Natural killer cell (primary cell): ENCODE results near the gene PIP5K1B. TPM values are rescaled to one million over a fixed set of nuclear protein-coding genes. Genes with fewer than 3 reads are reported as not detected.

Source experiments
- ATAC-seq, 3 donors: fragments of 150-1000 bp in 2 of 3; fragments of 200-7000 bp in 1 of 3; cut with Tn5 transposase; 1 replicate in 1 of 3; 2 replicates in 2 of 3; pipeline ENCODE4 v1.10.0; 2021; ENCODE audit warnings: mild to moderate bottlenecking in 2 of 3, moderate library complexity in 2 of 3
- DNase-seq, 2 donors: peaks; one replicate each; pipeline versions ENCODE4 v3.0.0 to v3.0.0-alpha.2; 2013 to 2021; ENCODE audit warnings: mixed read lengths in 1 of 2
- H3K27ac ChIP-seq: one replicate; pipeline ENCODE4 v1.5.1; 2013; ENCODE audit warnings: mild to moderate bottlenecking, low read length
- H3K27me3 ChIP-seq: one replicate; pipeline ENCODE4 v1.6.1; 2013; ENCODE audit warnings: low read length; ENCODE audit not compliant: control insufficient read depth, insufficient read depth
- H3K36me3 ChIP-seq: one replicate; pipeline ENCODE4 v1.6.1; 2013; ENCODE audit warnings: low read length; ENCODE audit not compliant: control insufficient read depth, insufficient read depth
- H3K4me1 ChIP-seq: one replicate; pipeline ENCODE4 v1.6.1; 2013; ENCODE audit warnings: low read length; ENCODE audit not compliant: control insufficient read depth, insufficient read depth
- H3K4me3 ChIP-seq: one replicate; pipeline ENCODE4 v1.5.1; 2013; ENCODE audit warnings: low read length
- H3K9me3 ChIP-seq: one replicate; pipeline ENCODE4 v1.6.1; 2013; ENCODE audit warnings: low read length; ENCODE audit not compliant: control insufficient read depth, insufficient read depth
- H3K27ac Mint-ChIP-seq, 2 donors: one replicate each; pipeline ENCODE4 v1.8.0; 2022; ENCODE audit warnings: mild to moderate bottlenecking in 2 of 2, mixed read lengths in 2 of 2, moderate library complexity in 1 of 2
- H3K27me3 Mint-ChIP-seq, 2 donors: one replicate each; pipeline ENCODE4 v1.8.0; 2022; ENCODE audit warnings: low read depth in 2 of 2, mixed read lengths in 2 of 2
- H3K36me3 Mint-ChIP-seq: one replicate; pipeline ENCODE4 v1.8.0; 2022; ENCODE audit warnings: mixed read lengths
- H3K4me1 Mint-ChIP-seq, 2 donors: one replicate each; pipeline ENCODE4 v1.8.0; 2022; ENCODE audit warnings: mixed read lengths in 2 of 2
- H3K4me3 Mint-ChIP-seq: one replicate; pipeline ENCODE4 v1.8.0; 2022; ENCODE audit warnings: mild to moderate bottlenecking, moderate library complexity, mixed read lengths
- H3K9me3 Mint-ChIP-seq, 2 donors: one replicate each; pipeline ENCODE4 v1.8.0; 2022; ENCODE audit warnings: mixed read lengths in 2 of 2
- WGBS: methylation state at CpG from one replicate; pipeline ENCODE4 v1.1.7; 2013; ENCODE audit warnings: missing lambda C conversion rate; ENCODE audit not compliant: insufficient coverage; 5-methylcytosine and 5-hydroxymethylcytosine counted together
- intact Hi-C: fragments of 100-400 bp; cut with micrococcal nuclease; formaldehyde crosslinking; loops from one replicate; pipeline ENCODE4 v1.14.2; 2022
- total RNA-seq, 4 donors: library from RNA; stranded (reverse); fragments of 120-200 nt in 1 of 4; gene quantifications; one replicate each; pipeline versions ENCODE4 v1.2.3 to v1.2.4, GENCODE V29; 2013 to 2022
- TF ChIP-seq, protein P1 (sequence below): fragments of 200-600 bp; IDR thresholded peaks from one replicate; pipeline ENCODE4 v1.8.0; 2022; ENCODE audit warnings: antibody characterized with exemption

The PIP5K1B gene
- total RNA-seq, 3 donors from 2014 or later (not counting 1 experiment from before 2014, with no cell fraction given) = 0.73 to 3.4 (median 1.3) TPM

DNA sequence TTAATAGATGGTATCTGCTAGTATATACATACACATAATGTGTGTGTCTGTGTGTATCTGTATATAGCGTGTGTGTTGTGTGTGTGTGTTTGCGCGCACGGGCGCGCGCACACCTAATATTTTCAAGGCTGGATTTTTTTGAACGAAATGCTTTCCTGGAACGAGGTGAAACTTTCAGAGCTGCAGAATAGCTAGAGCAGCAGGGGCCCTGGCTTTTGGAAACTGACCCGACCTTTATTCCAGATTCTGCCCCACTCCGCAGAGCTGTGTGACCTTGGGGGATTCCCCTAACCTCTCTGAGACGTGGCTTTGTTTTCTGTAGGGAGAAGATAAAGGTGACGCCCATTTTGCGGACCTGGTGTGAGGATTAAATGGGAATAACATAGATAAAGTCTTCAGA is 331.3 kb downstream of the PIP5K1B start:
- Mint-ChIP-seq H3K4me3 (peak overlapping the region; percentile 98), H3K9me3 (no peaks in the 10 kb centered on the region), H3K4me1 (peaks cover 10 to 20% of the 10 kb centered on the region in 2 donors), H3K36me3 (no peaks in the 10 kb centered on the region), H3K27me3 (no peaks in the 10 kb centered on the region), H3K27ac (peak overlapping the region; percentile 92 to 93)
- ATAC-seq = peak; percentile 38 to 41 (median 40)
- TF ChIP-seq, protein P1, sequence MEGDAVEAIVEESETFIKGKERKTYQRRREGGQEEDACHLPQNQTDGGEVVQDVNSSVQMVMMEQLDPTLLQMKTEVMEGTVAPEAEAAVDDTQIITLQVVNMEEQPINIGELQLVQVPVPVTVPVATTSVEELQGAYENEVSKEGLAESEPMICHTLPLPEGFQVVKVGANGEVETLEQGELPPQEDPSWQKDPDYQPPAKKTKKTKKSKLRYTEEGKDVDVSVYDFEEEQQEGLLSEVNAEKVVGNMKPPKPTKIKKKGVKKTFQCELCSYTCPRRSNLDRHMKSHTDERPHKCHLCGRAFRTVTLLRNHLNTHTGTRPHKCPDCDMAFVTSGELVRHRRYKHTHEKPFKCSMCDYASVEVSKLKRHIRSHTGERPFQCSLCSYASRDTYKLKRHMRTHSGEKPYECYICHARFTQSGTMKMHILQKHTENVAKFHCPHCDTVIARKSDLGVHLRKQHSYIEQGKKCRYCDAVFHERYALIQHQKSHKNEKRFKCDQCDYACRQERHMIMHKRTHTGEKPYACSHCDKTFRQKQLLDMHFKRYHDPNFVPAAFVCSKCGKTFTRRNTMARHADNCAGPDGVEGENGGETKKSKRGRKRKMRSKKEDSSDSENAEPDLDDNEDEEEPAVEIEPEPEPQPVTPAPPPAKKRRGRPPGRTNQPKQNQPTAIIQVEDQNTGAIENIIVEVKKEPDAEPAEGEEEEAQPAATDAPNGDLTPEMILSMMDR = no peak
- peak in 1 of 2 donors; percentile 65 for DNase-seq
- intact Hi-C loops = loop anchor here (5.0 to 10.0 kb wide), 3 partner anchors 156 to 721 kb away; a partner anchor contains a TSS
- WGBS = 5% methylated on average over 14 of the region's 14 CpGs
- Histone ChIP-seq H3K4me3 (peak overlapping the region; percentile 78), H3K27me3 (no peaks in the 10 kb centered on the region), H3K9me3 (no peaks in the 10 kb centered on the region), H3K36me3 (no peaks in the 10 kb centered on the region), H3K4me1 (peaks cover 14% of the 10 kb centered on the region), H3K27ac (peak overlapping the region; percentile 34)

GRCh38 chr9:69036799-69037198 is 331.8 kb downstream of the PIP5K1B start:
- H3K27ac ChIP-seq = peak overlapping the region; percentile 34
- H3K4me3 ChIP-seq = no peak overlapping the region
- Mint-ChIP-seq H3K36me3 (no peaks in the 10 kb centered on the region), H3K27ac (peak overlapping the region; percentile 92 to 93), H3K9me3 (no peaks in the 10 kb centered on the region), H3K27me3 (no peaks in the 10 kb centered on the region), H3K4me1 (peaks cover 10 to 20% of the 10 kb centered on the region in 2 donors), H3K4me3 (peak overlapping the region; percentile 98)
- no peaks in the 10 kb centered on the region for H3K9me3 ChIP-seq
- peaks cover 14% of the 10 kb centered on the region for H3K4me1 ChIP-seq
- no peaks in the 10 kb centered on the region for H3K36me3 ChIP-seq
- TF ChIP-seq, protein P1 = no peak
- intact Hi-C loops = loop anchor here (5.0 to 10.0 kb wide), 3 partner anchors 156 to 721 kb away; a partner anchor contains a TSS
- no peaks in the 10 kb centered on the region for H3K27me3 ChIP-seq
- ATAC-seq (no peak), DNase-seq (no peak)
- 77% methylated on average over 8 of the region's 10 CpGs for WGBS

DNA sequence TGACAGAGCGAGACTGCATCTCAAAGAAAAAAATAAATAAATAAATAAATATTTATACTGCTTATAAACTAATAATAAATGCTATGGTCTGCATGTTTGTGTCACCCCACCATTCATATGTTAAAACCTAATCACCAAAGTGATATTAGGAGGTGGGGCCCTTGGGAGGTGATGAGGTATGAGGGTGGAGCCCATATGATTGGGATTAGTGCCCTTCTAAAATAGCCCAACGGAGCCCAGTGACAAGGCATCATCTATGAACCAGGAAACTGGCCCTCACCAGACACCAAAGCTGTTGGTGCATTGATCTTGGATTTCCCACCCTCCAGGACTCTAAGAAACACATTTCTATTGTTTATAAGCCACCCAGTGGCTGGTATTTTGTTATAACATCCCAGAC is 335.6 kb downstream of the PIP5K1B start:
- 100% methylated on average over 1 of the region's 2 CpGs for WGBS
- no peaks in the 10 kb centered on the region for H3K27me3 Mint-ChIP-seq
- no peaks in the 10 kb centered on the region for H3K9me3 Mint-ChIP-seq
- TF ChIP-seq, protein P1 = no peak
- Histone ChIP-seq H3K27me3 (no peaks in the 10 kb centered on the region), H3K9me3 (no peaks in the 10 kb centered on the region), H3K4me1 (peaks cover 19% of the 10 kb centered on the region), H3K27ac (no peak overlapping the region), H3K4me3 (no peak overlapping the region), H3K36me3 (no peaks in the 10 kb centered on the region)
- ATAC-seq (no peak), DNase-seq (no peak)
- no peak overlapping the region for H3K4me3 Mint-ChIP-seq
- H3K36me3 Mint-ChIP-seq = no peaks in the 10 kb centered on the region
- peaks cover 28 to 40% of the 10 kb centered on the region in 2 donors for H3K4me1 Mint-ChIP-seq
- intact Hi-C loops = no loop called here
- H3K27ac Mint-ChIP-seq = no peak overlapping the region
